Measurements from ENCODE around the gene ELF1. TPM values are rescaled to one million over a fixed set of nuclear protein-coding genes. Genes with fewer than 3 reads are reported as not detected.

ELF1 gene
- total and polyA plus RNA-seq, 2 of the 4 experiments (the other 2 are of a cell fraction), result 25.4 to 27.6 TPM

DNA sequence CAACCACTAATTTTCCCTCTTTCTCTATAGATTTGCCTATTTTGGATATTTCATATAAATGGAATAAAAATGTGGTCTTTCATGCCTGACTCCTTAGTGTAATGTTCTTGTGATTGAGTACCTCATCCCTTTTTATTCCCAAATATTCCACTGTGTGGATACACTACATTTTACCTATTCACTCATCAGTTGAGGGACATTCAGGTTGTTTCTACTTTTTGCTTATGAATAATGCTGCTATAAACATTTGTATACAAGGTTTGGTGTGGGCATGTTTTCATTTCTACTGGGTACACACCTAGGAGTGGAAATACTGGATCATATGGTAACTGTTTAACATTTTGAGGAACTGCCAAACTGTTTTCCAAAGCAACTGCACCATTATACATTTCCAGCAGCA is 37.1 kb upstream of the ELF1 start:
- no TSS peak for BruUV-seq (replicated peaks)
- Histone ChIP-seq H3K4me2 (ENCODE audit: low read depth, low read length) (no peak overlapping the region), H4K8ac (ENCODE audit: low read depth in 2 of 2, low read length in 2 of 2) (no peak overlapping the region), H3K9me3 (ENCODE audit: control insufficient read depth, insufficient read depth, low read length) (no peaks in the 10 kb centered on the region), H3K79me1 (ENCODE audit: low read depth in 1 of 2, low read length in 2 of 2) (peaks cover under 1 to 52% of the 10 kb centered on the region in 2 experiments; a peak in 2 of 4 replicates), H3K9me1 (ENCODE audit: insufficient read depth, low read length) (peaks cover 16% of the 10 kb centered on the region), H4K91ac (ENCODE audit: insufficient read depth, low read depth, low read length) (no peak overlapping the region), H3K56ac (ENCODE audit: extremely low read depth, insufficient read depth, low read length) (no peak overlapping the region), H3K27ac (ENCODE audit: insufficient read depth, low read length) (no peak overlapping the region), H3K36me3 (ENCODE audit: control insufficient read depth, insufficient read depth, low read length) (peaks cover 2% of the 10 kb centered on the region; the same call in 1 of the 2 replicates), H3K9ac (ENCODE audit: low read depth, low read length) (no peak overlapping the region), H2BK20ac (ENCODE audit: low read depth, low read length) (no peak overlapping the region), H2BK120ac (ENCODE audit: low read depth, low read length) (no peak overlapping the region), H3K23ac (ENCODE audit: low read depth, low read length) (no peak overlapping the region), H3K4me3 (ENCODE audit: insufficient read depth, low read depth, low read length) (no peak overlapping the region), H2AFZ (replicated peaks; ENCODE audit: low read length, poor library complexity) (no peak overlapping the region), H4K5ac (ENCODE audit: low read depth, low read length) (no peak overlapping the region), H2BK15ac (ENCODE audit: low read depth, low read length) (no peak overlapping the region), H2AK5ac (ENCODE audit: low read depth, low read length) (no peak overlapping the region), H4K20me1 (ENCODE audit: insufficient read depth, low read length) (peaks cover 69% of the 10 kb centered on the region), H3K4ac (ENCODE audit: low read depth, low read length) (no peak overlapping the region), H3K4me1 (ENCODE audit: control insufficient read depth, insufficient read depth, low read length) (peaks cover 13% of the 10 kb centered on the region), H3K14ac (replicated peaks; ENCODE audit: low read depth, low read length) (no peak overlapping the region), H2AK9ac (replicated peaks; ENCODE audit: low read depth, low read length, poor library complexity) (no peak overlapping the region), H3K18ac (ENCODE audit: low read depth, low read length) (no peak overlapping the region), H2BK5ac (ENCODE audit: low read depth, low read length, poor library complexity, severe bottlenecking) (no peak overlapping the region), H3K27me3 (ENCODE audit: control insufficient read depth, insufficient read depth, low read length) (no peaks in the 10 kb centered on the region)
- in situ Hi-C loops (cut with MboI; ENCODE audit: low sequenced_read_pairs) (loop anchor here (10.0 kb wide), 1 partner anchor 271 kb away; the partner anchor contains the start of gene SLC25A15), intact Hi-C loops (cut with micrococcal nuclease) (loop anchor here (10.0 kb wide), 1 partner anchor 281 kb away; the partner anchor contains the start of gene MRPS31), dilution Hi-C loops (cut with HindIII; ENCODE audit: low sequenced_read_pairs, unreplicated experiment) (no loop called here)
- ATAC-seq (ENCODE audit: low read depth), result no peak
- ChIA-PET POLR2A (ENCODE audit: unreplicated experiment) (no interaction called here), CTCF (interaction anchor here (0.6 kb wide), 1 partner anchor 54 kb away, joined by 3 read pairs; no protein-coding TSS in a partner anchor)
- DNase-seq, result no peak
- TF ChIP-seq POLR2A (IDR thresholded peaks at IDR 0.05; ENCODE audit: low read depth, low read length) (no peak), RFX5 (IDR thresholded peaks at IDR 0.05; ENCODE audit: low read depth, low read length) (no peak), CHD1 (IDR thresholded peaks at IDR 0.05; ENCODE audit: low read depth, low read length) (no peak), NFE2L2 (IDR thresholded peaks at IDR 0.05; ENCODE audit: low read depth, low read length) (no peak), RAD21 (IDR thresholded peaks at IDR 0.05; ENCODE audit: low read length) (no peak), FOS (IDR thresholded peaks at IDR 0.05; ENCODE audit: low read depth, low read length) (no peak), CEBPB (IDR thresholded peaks at IDR 0.05; ENCODE audit: low read depth, low read length) (no peak), MAZ (IDR thresholded peaks at IDR 0.05; ENCODE audit: borderline replicate concordance, low read depth, low read length) (no peak), BHLHE40 (IDR thresholded peaks at IDR 0.05; ENCODE audit: low read depth, low read length) (no peak), RCOR1 (IDR thresholded peaks at IDR 0.05; ENCODE audit: insufficient replicate concordance, low read length) (no peak), MAFK (IDR thresholded peaks at IDR 0.05; ENCODE audit: low read depth, low read length) (no peak), SMC3 (IDR thresholded peaks at IDR 0.05; ENCODE audit: low read depth, low read length) (no peak), MXI1 (IDR thresholded peaks at IDR 0.05; ENCODE audit: borderline replicate concordance, low read depth, low read length) (no peak)
- TF ChIP-seq, protein P1, sequence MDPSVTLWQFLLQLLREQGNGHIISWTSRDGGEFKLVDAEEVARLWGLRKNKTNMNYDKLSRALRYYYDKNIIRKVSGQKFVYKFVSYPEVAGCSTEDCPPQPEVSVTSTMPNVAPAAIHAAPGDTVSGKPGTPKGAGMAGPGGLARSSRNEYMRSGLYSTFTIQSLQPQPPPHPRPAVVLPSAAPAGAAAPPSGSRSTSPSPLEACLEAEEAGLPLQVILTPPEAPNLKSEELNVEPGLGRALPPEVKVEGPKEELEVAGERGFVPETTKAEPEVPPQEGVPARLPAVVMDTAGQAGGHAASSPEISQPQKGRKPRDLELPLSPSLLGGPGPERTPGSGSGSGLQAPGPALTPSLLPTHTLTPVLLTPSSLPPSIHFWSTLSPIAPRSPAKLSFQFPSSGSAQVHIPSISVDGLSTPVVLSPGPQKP (IDR thresholded peaks at IDR 0.05; ENCODE audit: borderline replicate concordance, low read depth, low read length), result no peak
- TF ChIP-seq, protein P2, sequence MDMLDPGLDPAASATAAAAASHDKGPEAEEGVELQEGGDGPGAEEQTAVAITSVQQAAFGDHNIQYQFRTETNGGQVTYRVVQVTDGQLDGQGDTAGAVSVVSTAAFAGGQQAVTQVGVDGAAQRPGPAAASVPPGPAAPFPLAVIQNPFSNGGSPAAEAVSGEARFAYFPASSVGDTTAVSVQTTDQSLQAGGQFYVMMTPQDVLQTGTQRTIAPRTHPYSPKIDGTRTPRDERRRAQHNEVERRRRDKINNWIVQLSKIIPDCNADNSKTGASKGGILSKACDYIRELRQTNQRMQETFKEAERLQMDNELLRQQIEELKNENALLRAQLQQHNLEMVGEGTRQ (IDR thresholded peaks at IDR 0.05; ENCODE audit: low read depth, low read length), result no peak
- TF ChIP-seq, protein P3, sequence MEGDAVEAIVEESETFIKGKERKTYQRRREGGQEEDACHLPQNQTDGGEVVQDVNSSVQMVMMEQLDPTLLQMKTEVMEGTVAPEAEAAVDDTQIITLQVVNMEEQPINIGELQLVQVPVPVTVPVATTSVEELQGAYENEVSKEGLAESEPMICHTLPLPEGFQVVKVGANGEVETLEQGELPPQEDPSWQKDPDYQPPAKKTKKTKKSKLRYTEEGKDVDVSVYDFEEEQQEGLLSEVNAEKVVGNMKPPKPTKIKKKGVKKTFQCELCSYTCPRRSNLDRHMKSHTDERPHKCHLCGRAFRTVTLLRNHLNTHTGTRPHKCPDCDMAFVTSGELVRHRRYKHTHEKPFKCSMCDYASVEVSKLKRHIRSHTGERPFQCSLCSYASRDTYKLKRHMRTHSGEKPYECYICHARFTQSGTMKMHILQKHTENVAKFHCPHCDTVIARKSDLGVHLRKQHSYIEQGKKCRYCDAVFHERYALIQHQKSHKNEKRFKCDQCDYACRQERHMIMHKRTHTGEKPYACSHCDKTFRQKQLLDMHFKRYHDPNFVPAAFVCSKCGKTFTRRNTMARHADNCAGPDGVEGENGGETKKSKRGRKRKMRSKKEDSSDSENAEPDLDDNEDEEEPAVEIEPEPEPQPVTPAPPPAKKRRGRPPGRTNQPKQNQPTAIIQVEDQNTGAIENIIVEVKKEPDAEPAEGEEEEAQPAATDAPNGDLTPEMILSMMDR (conservative IDR thresholded peaks at IDR 0.05; ENCODE audit: low read depth, low read length), result no peak
